H1 (cell line): ENCODE results near the gene RASAL2. TPM values are rescaled to one million over a fixed set of nuclear protein-coding genes. Genes with fewer than 3 reads are reported as not detected.
A peak's percentile ranks its signal among the peaks of the same experiment; 100 is the strongest.

Experiments
- CTCF ChIA-PET: fragments of 300-600 bp; sonication (Branson Sonifier 250); formaldehyde crosslinking; loops from one replicate; lab custom pipeline; 2021; ENCODE audit not compliant: partially characterized antibody; lab: Charles Lee
- POLR2A ChIA-PET: fragments of 300-600 bp; sonication (Branson Sonifier 250); formaldehyde crosslinking; loops from one replicate; lab custom pipeline; 2021; ENCODE audit warnings: inconsistent platforms; ENCODE audit not compliant: partially characterized antibody; lab: Charles Lee
- DNase-seq, 2 experiments: peaks; one replicate each; pipeline versions ENCODE4 v3.0.0 to v3.0.0-alpha.2; 2010 to 2022; ENCODE audit warnings: low spot score in 2 of 2, low read depth in 1 of 2, mixed read lengths in 1 of 2
- FAIRE-seq: peaks from 2 replicates; lab custom pipeline; 2011; peaks lifted over from hg19 to GRCh38; lab: Jason Lieb, UNC
- H2AFZ ChIP-seq: 2 replicates; pipeline ENCODE4 v1.8.1; 2012; ENCODE audit warnings: low read length, inconsistent platforms
- H2AK5ac ChIP-seq: 2 replicates; pipeline ENCODE4 v1.6.1; 2013; ENCODE audit warnings: low read depth, low read length
- H2BK120ac ChIP-seq: replicated peaks from 2 replicates; pipeline ENCODE3; 2013; ENCODE audit warnings: low read depth, low read length, inconsistent platforms
- H2BK12ac ChIP-seq: 2 replicates; pipeline ENCODE4 v1.6.1; 2013; ENCODE audit warnings: low read depth, low read length
- H2BK15ac ChIP-seq: 2 replicates; pipeline ENCODE4 v1.6.1; 2013; ENCODE audit warnings: low read length
- H2BK20ac ChIP-seq: 2 replicates; pipeline ENCODE4 v1.6.1; 2013; ENCODE audit warnings: low read length
- H2BK5ac ChIP-seq: 2 replicates; pipeline ENCODE4 v1.6.1; 2013; ENCODE audit warnings: low read depth, low read length
- H3K14ac ChIP-seq: 2 replicates; pipeline ENCODE4 v1.6.1; 2013; ENCODE audit warnings: inconsistent platforms; ENCODE audit not compliant: insufficient read length
- H3K18ac ChIP-seq: 2 replicates; pipeline ENCODE4 v1.6.1; 2013; ENCODE audit warnings: low read length; ENCODE audit errors: extremely low read depth
- H3K23ac ChIP-seq: 2 replicates; pipeline ENCODE4 v1.6.1; 2013; ENCODE audit warnings: inconsistent platforms; ENCODE audit not compliant: insufficient read length
- H3K23me2 ChIP-seq: 2 replicates; pipeline ENCODE4 v1.6.1; 2013; ENCODE audit warnings: low read depth, low read length
- H3K27ac ChIP-seq: 2 replicates; pipeline ENCODE4 v1.6.1; 2011; ENCODE audit warnings: low read depth, low read length, inconsistent platforms
- H3K27me3 ChIP-seq, 4 experiments: replicated peaks in 1 of 4; 1 replicate in 1 of 4; 2 replicates in 3 of 4; pipeline versions ENCODE4 v1.6.1 to v1.8.1; 2011 to 2013; ENCODE audit warnings: low read length in 3 of 4, mild to moderate bottlenecking in 3 of 4, inconsistent platforms in 2 of 4, mixed read lengths in 2 of 4, moderate library complexity in 1 of 4; ENCODE audit not compliant: control insufficient read depth in 3 of 4, insufficient read depth in 3 of 4; ENCODE audit errors: extremely low read depth in 1 of 4
- H3K36me3 ChIP-seq, 4 experiments: 2 replicates each; pipeline versions ENCODE4 v1.6.1 to v1.8.1; 2011 to 2013; ENCODE audit warnings: mild to moderate bottlenecking in 4 of 4, low read length in 3 of 4, moderate library complexity in 2 of 4, control low read depth in 1 of 4, inconsistent platforms in 1 of 4; ENCODE audit not compliant: insufficient read depth in 4 of 4, control insufficient read depth in 2 of 4
- H3K4ac ChIP-seq: replicated peaks from 2 replicates; pipeline ENCODE3; 2013; ENCODE audit warnings: low read length, low read depth, mixed read lengths, inconsistent platforms; ENCODE audit not compliant: insufficient read length
- H3K4me1 ChIP-seq, 4 experiments: replicated peaks in 1 of 4; 1 replicate in 1 of 4; 2 replicates in 3 of 4; pipeline versions ENCODE4 v1.6.1 to v1.8.1; 2011 to 2013; ENCODE audit warnings: low read length in 3 of 4, inconsistent platforms in 2 of 4, mixed read lengths in 1 of 4; ENCODE audit not compliant: insufficient read depth in 4 of 4, control insufficient read depth in 3 of 4
- H3K4me2 ChIP-seq, 2 experiments: 2 replicates each; pipeline versions ENCODE4 v1.6.1 to v1.8.1; 2011 to 2013; ENCODE audit warnings: low read depth in 2 of 2, low read length in 2 of 2, control low read depth in 1 of 2, inconsistent platforms in 1 of 2, mild to moderate bottlenecking in 1 of 2; ENCODE audit not compliant: insufficient read depth in 1 of 2
- H3K4me3 ChIP-seq, 4 experiments: fragments of 200-600, 300-600 bp in 1 of 4; sonication (generic), shearing (Covaris generic), sonication (Bioruptor Twin) in 1 of 4; 2 replicates each; pipeline versions ENCODE4 v1.5.1 to v1.8.1; 2011 to 2016; ENCODE audit warnings: low read length in 4 of 4, low read depth in 3 of 4, control low read depth in 2 of 4, inconsistent platforms in 2 of 4, mild to moderate bottlenecking in 2 of 4, mixed read lengths in 1 of 4, moderate library complexity in 1 of 4; ENCODE audit not compliant: insufficient read depth in 2 of 4; ENCODE audit errors: extremely low read depth in 1 of 4
- H3K56ac ChIP-seq: replicated peaks from 2 replicates; pipeline ENCODE3; 2013; ENCODE audit warnings: low read depth, mild to moderate bottlenecking, mixed read lengths, low read length, inconsistent platforms; ENCODE audit not compliant: insufficient read length
- H3K79me1 ChIP-seq: 2 replicates; pipeline ENCODE4 v1.6.1; 2013; ENCODE audit warnings: low read depth, low read length, control low read depth
- H3K79me2 ChIP-seq, 2 experiments: 2 replicates each; pipeline versions ENCODE4 v1.6.1 to v1.8.1; 2012 to 2013; ENCODE audit warnings: low read length in 2 of 2, mild to moderate bottlenecking in 2 of 2, inconsistent platforms in 1 of 2; ENCODE audit not compliant: insufficient read depth in 2 of 2, control insufficient read depth in 1 of 2
- H3K9ac ChIP-seq, 4 experiments: replicated peaks in 1 of 4; 1 replicate in 1 of 4; 2 replicates in 3 of 4; pipeline versions ENCODE4 v1.6.1 to v1.8.1; 2011 to 2013; ENCODE audit warnings: low read depth in 3 of 4, low read length in 3 of 4, control low read depth in 2 of 4, mild to moderate bottlenecking in 2 of 4, moderate library complexity in 2 of 4, inconsistent platforms in 1 of 4; ENCODE audit errors: extremely low read depth in 1 of 4
- H3K9me3 ChIP-seq, 2 experiments: 2 replicates each; pipeline versions ENCODE4 v1.6.1 to v1.8.1; 2012 to 2013; ENCODE audit warnings: mild to moderate bottlenecking in 2 of 2, moderate library complexity in 2 of 2, control low read depth in 1 of 2, inconsistent platforms in 1 of 2, low read depth in 1 of 2, low read length in 1 of 2, mixed read lengths in 1 of 2; ENCODE audit not compliant: insufficient read depth in 2 of 2
- H4K20me1 ChIP-seq, 2 experiments: replicated peaks in 1 of 2; 2 replicates each; pipeline versions ENCODE3 to v1.8.1; 2011 to 2013; ENCODE audit warnings: inconsistent platforms in 2 of 2, low read length in 2 of 2, mild to moderate bottlenecking in 1 of 2; ENCODE audit not compliant: insufficient read depth in 2 of 2, control insufficient read depth in 1 of 2
- H4K5ac ChIP-seq: 2 replicates; pipeline ENCODE4 v1.6.1; 2013; ENCODE audit warnings: low read length, low read depth, mixed read lengths, inconsistent platforms; ENCODE audit not compliant: insufficient read length
- H4K8ac ChIP-seq: 2 replicates; pipeline ENCODE4 v1.8.0; 2013; ENCODE audit warnings: mild to moderate bottlenecking, moderate library complexity, low read length, inconsistent platforms; ENCODE audit not compliant: insufficient read depth; ENCODE audit errors: extremely low read depth
- H4K91ac ChIP-seq: replicated peaks from 2 replicates; pipeline ENCODE3; 2013; ENCODE audit warnings: low read length, mixed read lengths, inconsistent platforms; ENCODE audit not compliant: insufficient read length
- BRCA1 ChIP-seq: IDR thresholded peaks from 2 replicates; pipeline ENCODE4 v1.6.1; 2012; ENCODE audit warnings: low read depth, low read length, improper control_type of control experiment
- CEBPB ChIP-seq: IDR thresholded peaks from 2 replicates; pipeline ENCODE4 v1.6.1; 2012; ENCODE audit warnings: low read depth, low read length
- JUND ChIP-seq: IDR thresholded peaks from 2 replicates; pipeline ENCODE4 v1.6.1; 2011; ENCODE audit warnings: mild to moderate bottlenecking, improper control_type of control experiment, low read length
- NANOG ChIP-seq: IDR thresholded peaks from 2 replicates; pipeline ENCODE4 v1.6.1; 2011; ENCODE audit warnings: low read length, low read depth, mild to moderate bottlenecking, inconsistent platforms; ENCODE audit not compliant: insufficient read depth, poor library complexity, severe bottlenecking
- RAD21 ChIP-seq, 2 experiments: IDR thresholded peaks in 1 of 2; conservative IDR thresholded peaks in 1 of 2; 2 replicates each; pipeline ENCODE4 v1.6.1; 2011; ENCODE audit warnings: low read depth in 2 of 2, low read length in 2 of 2, improper control_type of control experiment in 1 of 2, inconsistent platforms in 1 of 2, mild to moderate bottlenecking in 1 of 2, moderate library complexity in 1 of 2
- SIN3A ChIP-seq, 2 experiments: IDR thresholded peaks in 1 of 2; conservative IDR thresholded peaks in 1 of 2; 2 replicates each; pipeline ENCODE4 v1.6.1; 2011 to 2012; ENCODE audit warnings: low read length in 2 of 2, improper control_type of control experiment in 1 of 2, low read depth in 1 of 2, mild to moderate bottlenecking in 1 of 2
- YY1 ChIP-seq: IDR thresholded peaks from 2 replicates; pipeline ENCODE4 v1.6.1; 2011; ENCODE audit warnings: low read depth, mild to moderate bottlenecking, low read length
- WGBS, 2 experiments: shearing (Covaris generic) in 1 of 2; methylation state at CpG; one replicate each; pipeline versions ENCODE4 v1.1.6 to v1.1.7; 2013 to 2015; ENCODE audit warnings: low lambda C conversion rate in 2 of 2, mixed read lengths in 2 of 2, inconsistent platforms in 1 of 2, low coverage in 1 of 2, missing lambda C conversion rate in 1 of 2; ENCODE audit not compliant: insufficient replicate concordance in 2 of 2, insufficient coverage in 1 of 2, insufficient read length in 1 of 2; ENCODE audit errors: extremely low coverage in 1 of 2, missing lambda C conversion rate in 1 of 2; 5-methylcytosine and 5-hydroxymethylcytosine counted together
- polyA plus RNA-seq, 7 experiments: library from polyadenylated mRNA; depleted of rRNA in 3 of 7; stranded (reverse) in 5 of 7; unstranded in 2 of 7; fragments of >200 nt in 5 of 7; fragments of 200-250 nt in 2 of 7; gene quantifications; 1 replicate in 5 of 7; 2 replicates in 1 of 7; 4 replicates in 1 of 7; pipeline versions ENCODE4 v1.2.1 to v1.2.3, GENCODE V29; 2011 to 2013; ENCODE audit warnings: missing spikeins in 2 of 7, mixed read lengths in 2 of 7
- total RNA-seq: library from RNA; stranded (reverse); fragmentation: NEBNext Ultra II Directional; extraction: Animal tissue kit (Norgen Biotek cat#: 25700); gene quantifications from 2 replicates; pipeline ENCODE4 v1.2.1, GENCODE V29; 2021
- TF ChIP-seq, protein P1 (sequence below), 3 experiments: IDR thresholded peaks; 1 replicate in 2 of 3; 2 replicates in 1 of 3; pipeline versions ENCODE4 v1.5.1 to v1.6.1; 2011; ENCODE audit warnings: low read length in 3 of 3, mild to moderate bottlenecking in 3 of 3, inconsistent platforms in 2 of 3, low read depth in 1 of 3, moderate library complexity in 1 of 3; ENCODE audit not compliant: insufficient read depth in 1 of 3; ENCODE audit errors: control extremely low read depth in 1 of 3

Gene RASAL2
- total and polyA plus RNA-seq, 2 of the 8 experiments (the other 6 are each of a cell fraction or from before 2014, with no cell fraction given): 15.9 to 32.5 TPM

DNA sequence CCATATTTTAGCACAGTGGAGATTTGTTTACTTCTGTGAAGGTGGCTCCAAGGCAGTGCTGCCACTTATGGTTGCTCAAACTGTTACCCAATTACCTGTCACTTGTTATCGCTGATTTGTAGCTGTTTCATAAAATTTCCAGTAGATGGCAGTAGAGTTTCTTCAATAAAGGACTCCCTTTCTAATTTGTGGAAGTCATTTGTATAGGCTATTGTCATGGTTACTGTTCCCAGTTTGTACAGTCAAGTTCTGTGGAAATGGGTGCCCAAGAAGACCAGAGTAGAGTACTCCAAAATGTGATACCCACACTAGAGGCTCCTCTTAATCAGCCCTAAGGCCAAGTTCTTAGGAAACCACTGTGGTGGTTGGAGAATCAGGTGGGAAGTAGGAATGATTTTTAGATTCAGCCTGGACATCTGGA lies 216.8 kb downstream of the RASAL2 start:
- CTCF ChIA-PET: interaction anchor here (0.7 to 5.7 kb wide), 39 partner anchors 10 to 692 kb away, joined by 3 to 60 read pairs (median 5); partner anchors contain the start of gene TEX35
- H3K23ac ChIP-seq: no peak overlapping the region
- TF ChIP-seq CEBPB (peak; percentile 89), YY1 (0 out of 2 replicates have a peak, but pooled peaks have one; percentile 34), NANOG (no peak), BRCA1 (no peak), RAD21 (IDR thresholded peaks at IDR 0.05 in 1 of 2, conservative IDR thresholded peaks at IDR 0.05 in 1 of 2; ENCODE audit: low read depth in 2 of 2, low read length in 2 of 2) (peak; percentile 83 to 85), SIN3A (conservative IDR thresholded peaks at IDR 0.05 in 1 of 2, IDR thresholded peaks at IDR 0.05 in 1 of 2; ENCODE audit: low read depth in 1 of 2, low read length in 2 of 2) (0 out of 4 replicates have a peak, but pooled peaks of 1 of the 2 experiments have one; percentile 46), JUND (peak; percentile 33; the same call in 1 of the 2 replicates)
- TF ChIP-seq, protein P1, sequence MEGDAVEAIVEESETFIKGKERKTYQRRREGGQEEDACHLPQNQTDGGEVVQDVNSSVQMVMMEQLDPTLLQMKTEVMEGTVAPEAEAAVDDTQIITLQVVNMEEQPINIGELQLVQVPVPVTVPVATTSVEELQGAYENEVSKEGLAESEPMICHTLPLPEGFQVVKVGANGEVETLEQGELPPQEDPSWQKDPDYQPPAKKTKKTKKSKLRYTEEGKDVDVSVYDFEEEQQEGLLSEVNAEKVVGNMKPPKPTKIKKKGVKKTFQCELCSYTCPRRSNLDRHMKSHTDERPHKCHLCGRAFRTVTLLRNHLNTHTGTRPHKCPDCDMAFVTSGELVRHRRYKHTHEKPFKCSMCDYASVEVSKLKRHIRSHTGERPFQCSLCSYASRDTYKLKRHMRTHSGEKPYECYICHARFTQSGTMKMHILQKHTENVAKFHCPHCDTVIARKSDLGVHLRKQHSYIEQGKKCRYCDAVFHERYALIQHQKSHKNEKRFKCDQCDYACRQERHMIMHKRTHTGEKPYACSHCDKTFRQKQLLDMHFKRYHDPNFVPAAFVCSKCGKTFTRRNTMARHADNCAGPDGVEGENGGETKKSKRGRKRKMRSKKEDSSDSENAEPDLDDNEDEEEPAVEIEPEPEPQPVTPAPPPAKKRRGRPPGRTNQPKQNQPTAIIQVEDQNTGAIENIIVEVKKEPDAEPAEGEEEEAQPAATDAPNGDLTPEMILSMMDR (IDR thresholded peaks at IDR 0.05; ENCODE audit: control extremely low read depth in 1 of 3, insufficient read depth in 1 of 3, low read depth in 1 of 3, low read length in 3 of 3): peak in 2 of 3 experiments; percentile 63 to 74; a peak in 2 of 4 replicates
- no peak overlapping the region for H2AFZ ChIP-seq
- no peak overlapping the region for H4K91ac ChIP-seq
- no peak overlapping the region for H3K4ac ChIP-seq
- H4K20me1 ChIP-seq: peaks cover 0 to 2% of the 10 kb centered on the region in 2 experiments
- WGBS, 2 experiments: 0% methylated on average over 1 of the region's 1 CpG; no CpG with 5 or more reads in 1 of the 2 experiments
- H3K36me3 ChIP-seq: no peaks in the 10 kb centered on the region
- H3K27ac ChIP-seq: no peak overlapping the region
- no peak overlapping the region for H2BK20ac ChIP-seq
- no peak overlapping the region for H3K56ac ChIP-seq
- DNase-seq (no peak), FAIRE-seq (peak; percentile 95)
- H2AK5ac ChIP-seq: no peak overlapping the region
- H3K4me2 ChIP-seq: no peak overlapping the region
- no peak overlapping the region for H2BK5ac ChIP-seq
- H3K9ac ChIP-seq: no peak overlapping the region
- POLR2A ChIA-PET: no interaction called here
- H3K18ac ChIP-seq: no peak overlapping the region
- H2BK120ac ChIP-seq: no peak overlapping the region
- H3K23me2 ChIP-seq: no peaks in the 10 kb centered on the region
- no peak overlapping the region for H3K14ac ChIP-seq
- H3K27me3 ChIP-seq: no peaks in the 10 kb centered on the region
- H3K4me3 ChIP-seq: no peak overlapping the region
- no peak overlapping the region for H2BK15ac ChIP-seq
- no peak overlapping the region for H2BK12ac ChIP-seq
- H3K9me3 ChIP-seq: no peaks in the 10 kb centered on the region
- no peaks in the 10 kb centered on the region for H3K79me1 ChIP-seq
- peaks cover 0 to 35% of the 10 kb centered on the region in 2 experiments; a peak in 2 of 4 replicates for H3K79me2 ChIP-seq
- no peak overlapping the region for H4K8ac ChIP-seq
- no peaks in the 10 kb centered on the region; a peak in 2 of 7 replicates for H3K4me1 ChIP-seq
- H4K5ac ChIP-seq: no peak overlapping the region
